Right ventricle myocardium superior (tissue), 1 donor: ENCODE data around the gene SYNDIG1. TPM values are rescaled to one million over a fixed set of nuclear protein-coding genes. Genes with fewer than 3 reads are reported as not detected.

Experiments used
- ATAC-seq: fragments of 200-7000 bp; cut with Tn5 transposase; one replicate; pipeline ENCODE4 v1.9.1; 2020; ENCODE audit warnings: mild to moderate bottlenecking; ENCODE audit not compliant: poor library complexity
- DNase-seq: peaks from one replicate; pipeline ENCODE4 v3.0.0-alpha.2; 2020
- intact Hi-C: fragments of 100-400 bp; cut with DNase I; formaldehyde crosslinking; loops from one replicate; pipeline ENCODE4 v1.11.2; 2022
- total RNA-seq: library from RNA; stranded (reverse); fragmentation: NEBNext Ultra II Directional; extraction: Animal tissue kit (Norgen Biotek cat#: 25700); gene quantifications from one replicate; pipeline ENCODE4 v1.2.1, GENCODE V29; 2021
- donor health status: DM: no; HTN: yes; CAD: no; lungs with severe emphysema.

The SYNDIG1 gene
- total RNA-seq, 1 donor from 2014 or later: 11.5 TPM

GRCh38 chr20:24444526-24445190 is 24.8 kb upstream of the SYNDIG1 start:
- intact Hi-C loops: no loop called here
- no peak for ATAC-seq
- DNase-seq: no peak

GRCh38 chr20:24445510-24446170 is 23.8 kb upstream of the SYNDIG1 start:
- no peak for ATAC-seq
- intact Hi-C loops: no loop called here

GRCh38 chr20:24446811-24447210 is 22.6 kb upstream of the SYNDIG1 start:
- ATAC-seq: no peak
- DNase-seq: no peak
- intact Hi-C loops: no loop called here

More at GRCh38 chr20:24445510-24446170, 23.8 kb upstream of the SYNDIG1 start:
- DNase-seq: no peak

- intact Hi-C loops: no loop called here
- DNase-seq: no peak
- ATAC-seq: no peak
Measured at GRCh38 chr20:24448170-24448569, 21.3 kb upstream of the SYNDIG1 start.

GRCh38 chr20:24449026-24449720 is 20.3 kb upstream of the SYNDIG1 start:
- DNase-seq: no peak
- ATAC-seq: no peak
- intact Hi-C loops: no loop called here

- DNase-seq (no peak), ATAC-seq (no peak)
- intact Hi-C loops: no loop called here
Measured at GRCh38 chr20:24450177-24450576, 19.3 kb upstream of the SYNDIG1 start.

GRCh38 chr20:24450624-24451376 is 18.6 kb upstream of the SYNDIG1 start:
- no peak for ATAC-seq
- intact Hi-C loops: no loop called here
- no peak for DNase-seq

- no peak for ATAC-seq
- intact Hi-C loops: no loop called here
- DNase-seq: no peak
Measured at GRCh38 chr20:24451428-24451827, 18.0 kb upstream of the SYNDIG1 start.

- DNase-seq (no peak), ATAC-seq (no peak)
- intact Hi-C loops: no loop called here
Measured at GRCh38 chr20:24452016-24452415, 17.4 kb upstream of the SYNDIG1 start.

- no peak for ATAC-seq
- intact Hi-C loops: no loop called here
- no peak for DNase-seq
Measured at GRCh38 chr20:24452498-24453127, 16.8 kb upstream of the SYNDIG1 start.

GRCh38 chr20:24453869-24454268 is 15.6 kb upstream of the SYNDIG1 start:
- ATAC-seq (no peak), DNase-seq (no peak)
- intact Hi-C loops: no loop called here

GRCh38 chr20:24455081-24455480 is 14.3 kb upstream of the SYNDIG1 start:
- intact Hi-C loops: no loop called here
- ATAC-seq (no peak), DNase-seq (no peak)

- intact Hi-C loops: no loop called here
- no peak for DNase-seq
- ATAC-seq: no peak
Measured at GRCh38 chr20:24456398-24456781, 13.0 kb upstream of the SYNDIG1 start.

GRCh38 chr20:24458436-24458835 is 11.0 kb upstream of the SYNDIG1 start:
- intact Hi-C loops: no loop called here
- ATAC-seq: peak; percentile 88
- no peak for DNase-seq

- DNase-seq (no peak), ATAC-seq (no peak)
- intact Hi-C loops: no loop called here
Measured at GRCh38 chr20:24459733-24460132, 9.7 kb upstream of the SYNDIG1 start.

- intact Hi-C loops: no loop called here
- DNase-seq: no peak
- no peak for ATAC-seq
Measured at GRCh38 chr20:24460712-24461111, 8.7 kb upstream of the SYNDIG1 start.

- ATAC-seq (no peak), DNase-seq (no peak)
- intact Hi-C loops: no loop called here
Measured at GRCh38 chr20:24461848-24462247, 7.6 kb upstream of the SYNDIG1 start.

GRCh38 chr20:24462460-24463010 is 6.9 kb upstream of the SYNDIG1 start:
- no peak for ATAC-seq
- DNase-seq: no peak
- intact Hi-C loops: no loop called here

GRCh38 chr20:24465159-24465558 is 4.3 kb upstream of the SYNDIG1 start:
- peak; percentile 58 for DNase-seq
- intact Hi-C loops: no loop called here
- ATAC-seq: peak; percentile 78
